MCF 10A (cell line): ENCODE data around the gene SYNGAP1. TPM values are rescaled to one million over a fixed set of nuclear protein-coding genes. Genes with fewer than 3 reads are reported as not detected.

ENCODE experiments used
- BruUV-seq: library from RNA; stranded (reverse); fragments of 400-500 nt; replicated peaks from 2 replicates; lab custom pipeline; 2021; lab: Mats Ljungman, UMichigan
- CTCF ChIA-PET: fragments of 300-600 bp; sonication (Branson Sonifier 250); formaldehyde crosslinking; extraction: SDS; loops from one replicate; lab custom pipeline; 2021; ENCODE audit warnings: antibody characterized with exemption, inconsistent platforms; lab: Yijun Ruan, JAX
- POLR2A ChIA-PET: fragments of 300-600, 350-650 bp; sonication (Branson Sonifier 250); formaldehyde crosslinking; extraction: SDS; loops from one replicate; lab custom pipeline; 2020; ENCODE audit warnings: antibody characterized with exemption, inconsistent platforms; lab: Yijun Ruan, JAX
- DNase-seq: peaks from one replicate; pipeline ENCODE4 v3.0.0-alpha.2; 2018; ENCODE audit not compliant: unreplicated experiment
- H3K27ac Mint-ChIP-seq: one replicate; pipeline ENCODE4 v1.8.0; 2022; ENCODE audit warnings: mild to moderate bottlenecking, low read depth, mixed read lengths; ENCODE audit not compliant: unreplicated experiment
- H3K27me3 Mint-ChIP-seq: one replicate; pipeline ENCODE4 v1.8.0; 2022; ENCODE audit warnings: mixed read lengths; ENCODE audit not compliant: insufficient read depth, unreplicated experiment
- H3K36me3 Mint-ChIP-seq: one replicate; pipeline ENCODE4 v1.8.0; 2022; ENCODE audit warnings: mild to moderate bottlenecking, moderate library complexity, mixed read lengths; ENCODE audit not compliant: insufficient read depth, unreplicated experiment
- H3K4me1 Mint-ChIP-seq: one replicate; pipeline ENCODE4 v1.8.0; 2022; ENCODE audit warnings: mixed read lengths; ENCODE audit not compliant: insufficient read depth, unreplicated experiment
- H3K4me3 Mint-ChIP-seq: one replicate; pipeline ENCODE4 v1.8.0; 2022; ENCODE audit warnings: mild to moderate bottlenecking, moderate library complexity, mixed read lengths; ENCODE audit not compliant: unreplicated experiment
- H3K9me3 Mint-ChIP-seq: one replicate; pipeline ENCODE4 v1.8.0; 2022; ENCODE audit warnings: mixed read lengths; ENCODE audit not compliant: unreplicated experiment
- CTCF ChIP-seq: fragments of 200-600 bp; IDR thresholded peaks from one replicate; pipeline ENCODE4 v1.8.0; 2022; ENCODE audit warnings: antibody characterized with exemption, mild to moderate bottlenecking; ENCODE audit not compliant: unreplicated experiment
- intact Hi-C: fragments of 100-400 bp; cut with micrococcal nuclease; formaldehyde crosslinking; loops from 2 replicates; pipeline ENCODE4 v1.14.1; 2022
- total RNA-seq: library from RNA; stranded (reverse); gene quantifications from 2 replicates; pipeline ENCODE4 v1.2.3, GENCODE V29; 2022

The SYNGAP1 gene
- total RNA-seq, 1 experiment from 2014 or later: 6.7 TPM

DNA sequence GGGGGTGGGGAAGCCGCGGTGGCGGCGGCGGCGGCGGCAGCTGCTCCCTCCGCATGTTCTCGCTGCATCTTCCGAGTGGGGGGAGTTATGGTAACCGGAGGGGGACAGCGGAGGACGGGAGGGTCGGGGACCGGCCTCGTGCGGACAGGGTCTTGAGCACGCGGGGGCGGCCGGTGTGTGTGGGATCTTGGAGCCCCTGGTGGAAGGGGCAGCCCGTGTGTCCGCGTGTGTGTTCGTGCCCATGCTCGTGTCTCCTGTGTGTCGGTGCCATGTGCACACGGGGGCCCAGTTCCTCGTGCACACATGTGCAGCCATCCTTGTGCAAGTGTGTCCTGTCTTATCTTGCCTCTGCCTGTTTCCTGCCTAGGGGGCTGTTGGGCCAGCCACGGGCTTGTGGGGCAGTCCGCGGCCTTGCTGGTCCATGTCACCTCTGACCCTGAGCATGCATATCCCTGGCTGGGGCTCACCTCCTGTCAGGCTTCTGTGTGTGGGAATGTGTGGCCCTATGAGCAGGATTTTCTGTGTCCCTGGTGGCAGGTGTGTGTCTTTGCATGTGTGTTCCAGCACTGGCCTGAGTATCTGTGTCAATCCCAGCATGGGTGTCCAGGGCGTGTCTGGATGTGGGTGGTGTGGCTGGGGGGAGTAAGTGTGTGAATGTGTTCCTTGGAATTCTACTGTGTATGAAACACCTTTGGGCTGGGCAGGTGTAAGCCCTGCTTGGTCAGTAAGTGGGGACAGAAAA, 8.5 kb downstream of the SYNGAP1 start:
- no peaks in the 10 kb centered on the region for H3K9me3 Mint-ChIP-seq
- peaks cover 69% of the 10 kb centered on the region for H3K4me1 Mint-ChIP-seq
- ChIA-PET POLR2A (interaction anchor here (0.6 to 3.1 kb wide), 11 partner anchors 9 to 157 kb away, joined by 3 to 16 read pairs (median 4); partner anchors contain the start of genes BAK1, CUTA, RPS18 and SYNGAP1), CTCF (interaction anchor here (0.5 to 1.1 kb wide), 7 partner anchors 17 to 967 kb away, joined by 3 to 5 read pairs (median 3); no protein-coding TSS in a partner anchor)
- intact Hi-C loops: loop anchor here (5.0 to 10.0 kb wide), 2 partner anchors 131 to 276 kb away; partner anchors contain the start of gene RGL2
- H3K4me3 Mint-ChIP-seq: peak overlapping the region; percentile 97
- H3K36me3 Mint-ChIP-seq: no peaks in the 10 kb centered on the region
- peak; percentile 68 for DNase-seq
- BruUV-seq: no TSS peak
- TF ChIP-seq CTCF: peak; percentile 36
- H3K27ac Mint-ChIP-seq: peak overlapping the region; percentile 72
- H3K27me3 Mint-ChIP-seq: no peaks in the 10 kb centered on the region

- TF ChIP-seq CTCF: no peak
- no peak for DNase-seq
- ChIA-PET POLR2A (interaction anchor here (0.6 to 3.1 kb wide), 10 partner anchors 8 to 157 kb away, joined by 4 to 16 read pairs (median 4); partner anchors contain the start of genes BAK1, CUTA, RPS18 and SYNGAP1), CTCF (interaction anchor here (0.5 to 1.1 kb wide), 8 partner anchors 16 to 966 kb away, joined by 3 to 5 read pairs (median 4); no protein-coding TSS in a partner anchor)
- Mint-ChIP-seq H3K27ac (peak overlapping the region; percentile 72), H3K4me1 (peaks cover 61% of the 10 kb centered on the region), H3K27me3 (no peaks in the 10 kb centered on the region), H3K4me3 (peak overlapping the region; percentile 97), H3K36me3 (no peaks in the 10 kb centered on the region), H3K9me3 (no peaks in the 10 kb centered on the region)
- no TSS peak for BruUV-seq
- intact Hi-C loops: loop anchor here (5.0 to 10.0 kb wide), 2 partner anchors 132 to 276 kb away; partner anchors contain the start of gene RGL2
Observed at GRCh38 chr6:33428966-33429749, 9.3 kb downstream of the SYNGAP1 start.

- Mint-ChIP-seq H3K27me3 (no peaks in the 10 kb centered on the region), H3K4me1 (peaks cover 56% of the 10 kb centered on the region), H3K9me3 (no peaks in the 10 kb centered on the region), H3K4me3 (no peak overlapping the region), H3K36me3 (no peaks in the 10 kb centered on the region), H3K27ac (peak overlapping the region; percentile 72)
- intact Hi-C loops: loop anchor here (5.0 to 10.0 kb wide), 2 partner anchors 132 to 275 kb away; partner anchors contain the start of gene RGL2
- CTCF ChIA-PET: interaction anchor here (0.6 to 1.1 kb wide), 3 partner anchors 127 to 175 kb away, joined by 3 to 5 read pairs (median 5); no protein-coding TSS in a partner anchor
- no peak for DNase-seq
- no TSS peak for BruUV-seq
- TF ChIP-seq CTCF: no peak
- POLR2A ChIA-PET: interaction anchor here (0.7 to 3.1 kb wide), 7 partner anchors 11 to 187 kb away, joined by 3 to 16 read pairs (median 5); partner anchors contain the start of genes BAK1, CUTA, RPS18 and SYNGAP1
Observed at GRCh38 chr6:33429750-33430052, 9.8 kb downstream of the SYNGAP1 start.
